AG09319 (cell line): ENCODE results near the gene NSD2.

ENCODE experiments used
- DNase-seq: peaks from one replicate; pipeline ENCODE4 v3.0.0-alpha.2; 2010; ENCODE audit warnings: low read depth; ENCODE audit errors: extremely low read depth
- CTCF ChIP-seq: IDR thresholded peaks from 2 replicates; pipeline ENCODE4 v1.5.1; 2011; ENCODE audit warnings: low read depth, mild to moderate bottlenecking, inconsistent platforms, low read length, moderate library complexity

Gene NSD2

GRCh38 chr4:1952058-1952700, 81.0 kb downstream of the NSD2 start:
- no peak for TF ChIP-seq CTCF
- DNase-seq = no peak

DNA sequence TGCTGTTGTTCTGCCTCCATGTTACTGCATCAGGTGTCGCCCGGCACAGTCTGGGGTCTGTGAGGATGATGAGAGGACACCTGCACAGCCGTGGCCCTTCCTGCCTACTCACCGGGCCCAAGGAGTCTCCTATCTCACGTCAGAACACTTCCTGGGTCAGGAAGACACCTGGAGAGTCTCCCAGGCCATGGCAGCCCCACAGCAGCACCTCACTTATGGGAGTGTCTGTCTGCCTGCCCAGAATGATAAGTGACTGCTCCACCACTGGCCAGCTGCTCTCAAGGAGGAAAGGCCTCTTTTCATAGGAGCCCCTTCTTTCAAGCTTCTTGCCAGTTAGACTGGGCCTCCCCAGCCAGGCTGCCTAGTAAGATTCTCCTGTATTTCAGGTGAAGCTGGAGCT, 81.5 kb downstream of the NSD2 start:
- DNase-seq = no peak
- TF ChIP-seq CTCF = no peak

- no peak for TF ChIP-seq CTCF
- no peak for DNase-seq
Measured at GRCh38 chr4:1953335-1953734, 82.1 kb downstream of the NSD2 start.

GRCh38 chr4:1956631-1957030, 85.4 kb downstream of the NSD2 start:
- no peak for TF ChIP-seq CTCF
- no peak for DNase-seq

- no peak for DNase-seq
- no peak for TF ChIP-seq CTCF
Measured at GRCh38 chr4:1958276-1959103, 87.3 kb downstream of the NSD2 start.

GRCh38 chr4:1959104-1959384, 87.9 kb downstream of the NSD2 start:
- DNase-seq = no peak
- TF ChIP-seq CTCF = no peak

DNA sequence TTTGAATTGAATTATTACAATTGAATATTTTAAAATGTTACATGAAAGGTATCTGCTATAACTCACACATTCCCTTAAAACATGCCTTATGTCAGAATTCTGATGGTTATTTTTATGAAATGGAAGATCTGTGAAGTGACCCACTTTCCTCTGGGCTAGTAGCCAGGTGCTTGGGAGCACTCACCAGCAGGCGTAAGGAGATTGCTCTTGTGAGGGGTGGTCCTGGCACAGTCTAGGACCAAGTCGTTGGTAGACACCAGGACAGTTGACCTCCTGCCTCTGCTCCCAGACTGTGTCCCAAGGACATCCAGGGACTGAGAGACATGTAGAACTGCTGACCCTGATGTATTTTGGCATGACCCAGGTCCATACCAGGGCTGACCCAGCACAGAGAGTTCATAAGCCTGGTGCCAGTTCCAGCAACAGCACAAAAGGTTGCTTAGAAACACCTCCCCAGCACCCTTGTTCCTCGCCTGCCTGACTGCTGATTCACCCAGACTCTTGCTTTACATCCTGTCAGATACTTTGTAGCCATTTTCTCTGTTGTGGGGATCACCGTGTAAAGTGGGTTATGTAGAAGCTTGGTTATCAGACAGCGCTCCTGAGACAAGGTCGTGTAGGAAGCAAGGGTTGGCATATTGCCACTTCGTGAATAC, 89.1 kb downstream of the NSD2 start:
- DNase-seq = no peak
- TF ChIP-seq CTCF = no peak
